ENCODE data around the gene NCAPG2. TPM values are rescaled to one million over a fixed set of nuclear protein-coding genes. Genes with fewer than 3 reads are reported as not detected.

NCAPG2 gene
- total RNA-seq, 1 experiment from 2014 or later, result 99.4 TPM

DNA sequence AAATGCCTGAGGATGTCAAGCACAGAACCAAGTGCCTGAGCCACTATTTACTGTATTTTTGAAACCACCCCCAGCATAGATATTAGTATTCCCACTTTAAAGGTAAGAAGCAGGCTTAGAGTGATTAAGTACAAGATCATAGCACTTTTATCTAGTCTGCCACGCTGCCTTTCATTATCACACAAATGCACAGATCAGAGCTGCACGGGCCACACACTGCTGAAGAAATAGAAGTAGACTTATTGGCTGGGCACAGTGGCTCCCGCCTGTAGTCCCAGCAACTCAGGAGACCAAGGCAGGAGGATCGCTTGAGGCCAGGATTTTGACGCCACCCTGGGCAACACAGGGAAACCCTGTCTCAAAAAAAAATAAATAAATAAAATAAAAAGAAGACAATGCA is 38.2 kb downstream of the NCAPG2 start:
- Mint-ChIP-seq H3K4me3 (no peak overlapping the region), H3K27me3 (ENCODE audit: low read depth) (no peaks in the 10 kb centered on the region), H3K27ac (no peak overlapping the region; a peak in 1 of 7 replicates), H3K4me1 (no peaks in the 10 kb centered on the region), H3K9me3 (no peaks in the 10 kb centered on the region), H3K36me3 (ENCODE audit: insufficient read depth in 1 of 3, low read depth in 3 of 3) (peaks cover 35 to 72% (median 67%) of the 10 kb centered on the region in 3 experiments; a peak in 6 of 7 replicates)
- no peak overlapping the region for H3T11ph ChIP-seq (ENCODE audit: low read length)
- H2BK20ac ChIP-seq (ENCODE audit: low read depth, low read length, poor library complexity, severe bottlenecking), result no peak overlapping the region
- H3K9me3 ChIP-seq (ENCODE audit: control insufficient read depth, low read depth, low read length), result no peaks in the 10 kb centered on the region
- H2AFZ ChIP-seq (ENCODE audit: low read length), result no peak overlapping the region
- no peak overlapping the region for H4K91ac ChIP-seq (ENCODE audit: insufficient read length, low read depth, low read length)
- H4K8ac ChIP-seq (replicated peaks; ENCODE audit: insufficient read length, low read depth, low read length), result no peak overlapping the region
- no peak overlapping the region for H3K23ac ChIP-seq (ENCODE audit: insufficient read length, low read depth, low read length)
- H3K23me2 ChIP-seq (ENCODE audit: insufficient read length, low read depth, low read length, poor library complexity, severe bottlenecking), result no peaks in the 10 kb centered on the region
- no peak overlapping the region for H3K18ac ChIP-seq (ENCODE audit: insufficient read length, low read depth, low read length)
- H4K5ac ChIP-seq (ENCODE audit: insufficient read length, low read depth, low read length), result no peak overlapping the region
- H2BK120ac ChIP-seq (ENCODE audit: low read depth, low read length, poor library complexity, severe bottlenecking), result no peak overlapping the region
- no peaks in the 10 kb centered on the region for H3K79me1 ChIP-seq (ENCODE audit: insufficient read depth, low read depth, low read length, poor library complexity, severe bottlenecking)
- H3K79me2 ChIP-seq (ENCODE audit: insufficient read depth, low read length), result no peaks in the 10 kb centered on the region; the same call in 1 of the 2 replicates
- H3K27ac ChIP-seq (ENCODE audit: insufficient read length, low read depth, low read length), result no peak overlapping the region
- H3K27me3 ChIP-seq (ENCODE audit: insufficient read depth, low read length), result no peaks in the 10 kb centered on the region
- TF ChIP-seq, protein P1, sequence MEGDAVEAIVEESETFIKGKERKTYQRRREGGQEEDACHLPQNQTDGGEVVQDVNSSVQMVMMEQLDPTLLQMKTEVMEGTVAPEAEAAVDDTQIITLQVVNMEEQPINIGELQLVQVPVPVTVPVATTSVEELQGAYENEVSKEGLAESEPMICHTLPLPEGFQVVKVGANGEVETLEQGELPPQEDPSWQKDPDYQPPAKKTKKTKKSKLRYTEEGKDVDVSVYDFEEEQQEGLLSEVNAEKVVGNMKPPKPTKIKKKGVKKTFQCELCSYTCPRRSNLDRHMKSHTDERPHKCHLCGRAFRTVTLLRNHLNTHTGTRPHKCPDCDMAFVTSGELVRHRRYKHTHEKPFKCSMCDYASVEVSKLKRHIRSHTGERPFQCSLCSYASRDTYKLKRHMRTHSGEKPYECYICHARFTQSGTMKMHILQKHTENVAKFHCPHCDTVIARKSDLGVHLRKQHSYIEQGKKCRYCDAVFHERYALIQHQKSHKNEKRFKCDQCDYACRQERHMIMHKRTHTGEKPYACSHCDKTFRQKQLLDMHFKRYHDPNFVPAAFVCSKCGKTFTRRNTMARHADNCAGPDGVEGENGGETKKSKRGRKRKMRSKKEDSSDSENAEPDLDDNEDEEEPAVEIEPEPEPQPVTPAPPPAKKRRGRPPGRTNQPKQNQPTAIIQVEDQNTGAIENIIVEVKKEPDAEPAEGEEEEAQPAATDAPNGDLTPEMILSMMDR (conservative IDR thresholded peaks at IDR 0.05), result no peak
- no peaks in the 10 kb centered on the region for H3K4me1 ChIP-seq (ENCODE audit: insufficient read depth, low read length)
- no peak for DNase-seq
- no peak overlapping the region for H3K4ac ChIP-seq (ENCODE audit: low read depth, low read length)
- H2AK5ac ChIP-seq (ENCODE audit: insufficient read length, low read length), result no peak overlapping the region
- no peak overlapping the region for H2BK15ac ChIP-seq (ENCODE audit: low read depth, low read length)
- no peak overlapping the region for H3K14ac ChIP-seq (ENCODE audit: insufficient read depth, low read length)
- no peak overlapping the region for H2BK12ac ChIP-seq (ENCODE audit: insufficient read length, low read depth, low read length)
- no peak overlapping the region for H3K56ac ChIP-seq (ENCODE audit: insufficient read length, low read depth, low read length)
- H3K9ac ChIP-seq (ENCODE audit: extremely low read depth, insufficient read length, low read length), result no peak overlapping the region
- no peak overlapping the region for H2BK5ac ChIP-seq (ENCODE audit: insufficient read length, low read length)
- WGBS (ENCODE audit: extremely low coverage, insufficient read length, low lambda C conversion rate), result no CpG with 5 or more reads among the region's 5 CpGs
- no peak overlapping the region for H3K4me2 ChIP-seq (ENCODE audit: insufficient read depth, insufficient read length, low read length)
- no peaks in the 10 kb centered on the region for H4K20me1 ChIP-seq (ENCODE audit: control insufficient read depth, insufficient read depth, insufficient read length)
